Measurements from ENCODE around the gene UFD1. TPM values are rescaled to one million over a fixed set of nuclear protein-coding genes. Genes with fewer than 3 reads are reported as not detected.
A peak's percentile ranks its signal among the peaks of the same experiment; 100 is the strongest.

UFD1 gene
- total RNA-seq, 2 experiments from 2014 or later: 58.2 to 68.7 TPM

DNA sequence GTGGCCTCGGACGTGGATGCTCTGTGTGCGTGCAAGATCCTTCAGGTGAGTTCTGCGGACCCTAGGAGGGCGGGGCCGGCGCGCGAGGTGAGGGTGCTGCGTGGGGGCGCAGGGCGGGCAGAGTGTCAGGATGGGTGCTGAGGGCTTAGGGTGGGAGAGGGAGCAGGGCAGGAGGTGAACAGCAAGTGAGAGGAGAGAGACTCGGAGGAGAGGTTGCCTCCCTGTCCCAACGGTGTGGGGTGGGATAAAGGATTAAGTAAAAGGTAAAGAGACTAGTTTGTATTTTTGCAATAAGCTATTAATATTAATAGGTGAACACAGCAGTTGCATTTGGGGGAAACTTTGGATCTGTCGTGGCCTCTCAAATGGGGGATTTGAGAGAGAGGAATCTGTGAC lies 1.2 kb upstream of the UFD1 start:
- ATAC-seq (ENCODE audit: low read depth): no peak
- Mint-ChIP-seq H3K9me3 (no peaks in the 10 kb centered on the region), H3K27me3 (no peaks in the 10 kb centered on the region), H3K4me3 (peak overlapping the region; percentile 100), H3K4me1 (peaks cover 35% of the 10 kb centered on the region), H3K27ac (peak overlapping the region; percentile 97), H3K36me3 (peaks cover 17% of the 10 kb centered on the region)
- POLR2A ChIA-PET: interaction anchor here (0.6 to 2.3 kb wide), 9 partner anchors 32 to 336 kb away, joined by 3 to 16 read pairs (median 4); partner anchors contain the start of genes C22orf39, ESS2, HIRA and MRPL40
- no peak for DNase-seq

DNA sequence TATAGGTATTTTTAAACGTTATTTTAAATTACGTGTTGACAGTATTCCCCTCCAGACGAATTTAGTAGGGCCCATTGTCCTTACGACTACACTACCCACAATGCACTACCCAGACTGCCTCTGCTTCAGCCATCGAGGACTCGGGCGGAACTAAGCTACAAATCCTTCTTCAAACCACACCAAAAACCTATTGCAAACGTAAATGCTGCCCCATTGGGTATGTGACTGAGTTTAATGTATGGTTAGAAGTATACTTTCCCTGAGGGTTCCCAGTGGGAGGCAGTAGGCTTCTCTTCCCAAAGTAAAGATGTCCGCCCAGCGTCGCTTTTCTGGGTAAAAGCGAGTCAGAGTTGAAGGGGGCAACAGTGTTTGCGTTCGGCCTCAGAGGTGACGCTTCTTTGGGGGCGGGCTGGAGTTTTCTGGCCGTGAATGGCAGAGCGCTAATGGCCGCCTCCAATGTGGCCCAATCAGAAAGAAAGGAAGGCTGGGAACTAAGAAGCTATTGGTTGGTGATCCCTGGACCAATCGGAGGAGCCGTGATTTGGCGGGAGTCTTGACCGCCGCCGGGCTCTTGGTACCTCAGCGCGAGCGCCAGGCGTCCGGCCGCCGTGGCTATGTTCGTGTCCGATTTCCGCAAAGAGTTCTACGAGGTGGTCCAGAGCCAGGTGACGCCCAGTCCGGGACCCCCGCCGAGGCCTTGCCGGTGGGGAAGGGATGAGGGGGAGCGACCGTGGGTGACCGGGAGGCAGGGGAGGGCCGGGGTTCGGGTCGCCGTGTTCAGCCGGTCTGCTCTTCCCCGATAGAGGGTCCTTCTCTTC lies 571 bp upstream of the UFD1 start, which contains the start of gene CDC45:
Gene CDC45 (plus strand): TSS at position 566 of the 818 bp plus-strand sequence. CDS start 49 bp downstream, at position 615.
- ATAC-seq (ENCODE audit: low read depth) (peak; percentile 94), DNase-seq (peak; percentile 84)
- POLR2A ChIA-PET: interaction anchor here (0.6 to 2.3 kb wide), 14 partner anchors 26 to 1875 kb away, joined by 3 to 16 read pairs (median 3); partner anchors contain the start of genes C22orf39, ESS2, HIRA and MRPL40
- Mint-ChIP-seq H3K9me3 (no peaks in the 10 kb centered on the region), H3K4me3 (peak within 1 kb of the TSS; percentile 100), H3K36me3 (peaks cover 11% of the 10 kb centered on the region), H3K4me1 (peaks cover 35% of the 10 kb centered on the region), H3K27ac (peak within 1 kb of the TSS; percentile 97), H3K27me3 (no peaks in the 10 kb centered on the region)

DNA sequence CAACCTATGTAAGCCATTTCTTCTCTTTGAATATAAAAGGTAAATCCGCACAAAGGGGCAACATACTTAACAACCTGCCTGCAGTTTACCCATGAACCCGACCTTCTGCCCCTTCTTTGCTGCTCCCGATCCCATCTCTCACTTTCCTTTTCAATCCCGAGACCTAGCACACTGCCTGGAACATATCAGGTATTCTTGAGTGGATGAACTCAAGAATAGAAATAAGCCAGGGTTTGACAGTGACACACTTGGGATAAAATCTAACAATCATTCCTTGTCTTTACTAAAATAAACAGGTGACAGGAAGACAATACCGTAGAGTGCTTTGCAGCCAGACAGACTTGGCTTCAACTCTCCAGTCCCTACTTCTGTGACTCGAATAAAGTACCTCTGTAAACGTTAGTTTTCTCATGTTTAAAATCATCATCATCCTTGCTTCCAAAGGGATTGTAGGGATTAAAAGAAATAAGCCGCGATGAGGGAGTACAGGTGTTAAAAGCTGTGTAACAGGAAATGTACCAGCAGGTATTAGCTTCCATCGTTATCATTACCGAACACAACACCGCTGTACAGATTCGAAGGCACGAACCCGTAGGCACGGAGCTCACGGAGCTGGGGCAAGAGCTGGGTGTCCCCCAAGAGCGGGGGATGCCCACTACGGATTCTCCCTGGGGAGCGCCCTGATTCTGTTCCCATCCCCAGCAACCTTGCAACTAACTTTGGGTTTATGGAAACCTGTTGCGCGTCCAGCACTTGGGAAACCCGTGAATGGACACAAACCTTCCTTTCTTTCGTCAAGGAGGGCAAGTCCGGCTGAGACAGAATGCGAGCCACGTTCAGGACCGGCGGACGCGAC lies 720 bp downstream of the UFD1 start:
- no peaks in the 10 kb centered on the region for H3K9me3 Mint-ChIP-seq
- H3K4me3 Mint-ChIP-seq: peak overlapping the region; percentile 93
- H3K36me3 Mint-ChIP-seq: peaks cover 6% of the 10 kb centered on the region
- POLR2A ChIA-PET: interaction anchor here (0.6 to 2.3 kb wide), 6 partner anchors 28 to 334 kb away, joined by 3 to 16 read pairs (median 4); partner anchors contain the start of genes C22orf39, ESS2, HIRA and MRPL40
- DNase-seq: no peak
- H3K27ac Mint-ChIP-seq: peak overlapping the region; percentile 77
- no peaks in the 10 kb centered on the region for H3K27me3 Mint-ChIP-seq
- H3K4me1 Mint-ChIP-seq: peaks cover 38% of the 10 kb centered on the region
- no peak for ATAC-seq (ENCODE audit: low read depth)

DNA sequence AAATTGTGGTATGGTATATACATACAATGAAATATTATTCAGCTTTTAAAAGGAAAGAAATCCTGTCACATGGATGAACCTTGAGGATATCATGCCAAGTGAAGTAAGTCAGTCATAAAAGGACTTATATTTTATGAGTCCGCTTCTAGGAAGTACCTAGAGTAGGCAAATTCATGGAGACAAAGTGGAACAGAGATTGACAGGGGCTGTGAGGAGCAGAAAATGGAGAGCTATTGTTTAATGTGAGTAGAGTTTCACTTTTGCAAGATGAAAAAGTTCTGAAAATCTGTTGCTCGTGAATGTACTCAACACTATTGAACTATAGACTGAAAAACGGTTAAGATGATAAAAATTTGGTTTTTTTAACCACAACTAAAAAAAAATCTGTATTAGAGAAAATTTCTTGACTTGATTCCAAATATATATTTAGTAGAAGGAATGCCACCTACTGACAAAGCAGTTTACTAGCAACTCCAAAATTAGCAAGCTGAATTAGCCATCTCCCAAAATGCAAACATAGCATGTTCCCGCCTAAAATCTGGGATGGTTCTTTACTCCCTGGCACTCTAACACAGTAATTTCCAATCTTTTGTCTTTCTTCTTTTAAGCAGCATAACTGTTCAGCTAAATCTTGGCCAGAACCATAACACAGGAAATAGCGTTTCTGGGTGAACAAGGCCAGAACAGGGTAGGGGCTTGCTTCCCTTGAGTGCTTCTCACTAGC lies 1.5 kb downstream of the UFD1 start:
- no peak for DNase-seq
- peak overlapping the region; percentile 93 for H3K4me3 Mint-ChIP-seq
- peaks cover 35% of the 10 kb centered on the region for H3K4me1 Mint-ChIP-seq
- H3K27ac Mint-ChIP-seq: peak overlapping the region; percentile 77
- peaks cover 3% of the 10 kb centered on the region for H3K36me3 Mint-ChIP-seq
- POLR2A ChIA-PET: interaction anchor here (1.0 to 1.6 kb wide), 4 partner anchors 30 to 333 kb away, joined by 4 to 5 read pairs (median 4); partner anchors contain the start of genes C22orf39 and ESS2
- H3K27me3 Mint-ChIP-seq: no peaks in the 10 kb centered on the region
- H3K9me3 Mint-ChIP-seq: no peaks in the 10 kb centered on the region
- no peak for ATAC-seq (ENCODE audit: low read depth)

DNA sequence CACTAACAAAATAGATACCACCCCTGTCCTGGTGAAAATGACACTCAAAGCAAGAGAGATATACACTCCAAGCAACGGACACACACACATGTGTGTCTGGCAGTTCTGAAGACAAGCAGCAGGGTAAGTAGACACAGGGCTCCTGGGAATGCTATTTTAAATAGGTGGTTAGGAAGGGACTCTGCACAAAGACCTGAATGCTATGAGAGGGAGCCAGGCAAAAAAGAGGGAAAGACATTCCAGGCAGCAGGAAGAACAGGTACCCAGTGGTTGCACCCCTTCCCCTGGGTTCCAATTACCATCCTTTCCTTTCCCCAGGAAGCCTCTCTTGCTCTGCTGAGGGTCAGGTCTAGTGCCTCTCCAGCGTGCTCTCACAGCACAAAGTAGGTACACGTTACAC lies 3.0 kb downstream of the UFD1 start:
- H3K4me1 Mint-ChIP-seq: peaks cover 35% of the 10 kb centered on the region
- no peak overlapping the region for H3K27ac Mint-ChIP-seq
- no peak for ATAC-seq (ENCODE audit: low read depth)
- DNase-seq: no peak
- H3K9me3 Mint-ChIP-seq: no peaks in the 10 kb centered on the region
- H3K4me3 Mint-ChIP-seq: no peak overlapping the region
- no peaks in the 10 kb centered on the region for H3K27me3 Mint-ChIP-seq
- peaks cover 6% of the 10 kb centered on the region for H3K36me3 Mint-ChIP-seq
- POLR2A ChIA-PET: interaction anchor here (0.7 kb wide), 1 partner anchor 331 kb away, joined by 3 read pairs; no protein-coding TSS in a partner anchor

DNA sequence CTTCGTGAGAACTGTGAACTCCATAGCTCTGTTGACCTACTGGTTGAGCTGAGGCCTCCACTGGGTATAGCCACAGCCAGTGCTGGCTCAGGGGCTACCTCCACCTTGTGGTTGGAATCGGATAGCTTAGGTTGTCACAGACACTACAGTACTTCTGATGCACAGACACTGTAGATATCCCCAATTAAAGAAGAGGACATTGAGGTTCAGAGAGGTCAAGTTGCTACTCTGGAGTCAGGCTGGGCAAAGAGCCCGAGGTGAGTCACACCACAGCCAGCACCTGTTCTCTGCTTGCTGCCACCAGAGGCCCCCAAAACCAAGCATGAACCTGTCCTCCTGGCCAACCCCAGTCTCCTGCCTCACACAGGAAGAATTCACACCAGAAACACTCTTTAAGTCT lies 5.4 kb downstream of the UFD1 start:
- no peak for ATAC-seq (ENCODE audit: low read depth)
- DNase-seq: no peak
- peaks cover 12% of the 10 kb centered on the region for H3K36me3 Mint-ChIP-seq
- POLR2A ChIA-PET: no interaction called here
- no peaks in the 10 kb centered on the region for H3K9me3 Mint-ChIP-seq
- peaks cover 24% of the 10 kb centered on the region for H3K4me1 Mint-ChIP-seq
- H3K4me3 Mint-ChIP-seq: no peak overlapping the region
- H3K27ac Mint-ChIP-seq: no peak overlapping the region
- H3K27me3 Mint-ChIP-seq: no peaks in the 10 kb centered on the region

DNA sequence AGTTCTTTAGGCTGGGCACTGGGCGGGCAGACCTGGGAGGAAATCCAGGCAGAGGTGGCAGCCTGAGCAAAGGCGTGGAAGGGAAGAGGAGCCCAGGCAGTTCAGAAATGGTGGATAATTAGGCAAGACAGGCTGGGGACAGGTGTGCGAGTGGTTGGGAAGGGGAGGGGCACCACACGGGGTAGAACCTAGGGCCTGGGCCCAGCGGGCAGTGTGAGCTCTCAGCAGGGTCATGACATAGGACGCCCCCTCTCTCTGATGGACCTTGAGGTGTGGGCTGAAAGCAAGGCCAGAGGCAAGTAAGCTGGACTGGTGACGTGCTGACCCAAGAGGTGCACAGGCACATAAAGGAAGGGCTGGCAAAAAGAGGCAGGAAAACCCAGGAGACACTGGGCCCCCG lies 6.8 kb downstream of the UFD1 start:
- POLR2A ChIA-PET: no interaction called here
- H3K27ac Mint-ChIP-seq: no peak overlapping the region
- no peak for ATAC-seq (ENCODE audit: low read depth)
- H3K27me3 Mint-ChIP-seq: no peaks in the 10 kb centered on the region
- no peaks in the 10 kb centered on the region for H3K9me3 Mint-ChIP-seq
- DNase-seq: no peak
- H3K36me3 Mint-ChIP-seq: peaks cover 12% of the 10 kb centered on the region
- peaks cover 15% of the 10 kb centered on the region for H3K4me1 Mint-ChIP-seq
- no peak overlapping the region for H3K4me3 Mint-ChIP-seq

DNA sequence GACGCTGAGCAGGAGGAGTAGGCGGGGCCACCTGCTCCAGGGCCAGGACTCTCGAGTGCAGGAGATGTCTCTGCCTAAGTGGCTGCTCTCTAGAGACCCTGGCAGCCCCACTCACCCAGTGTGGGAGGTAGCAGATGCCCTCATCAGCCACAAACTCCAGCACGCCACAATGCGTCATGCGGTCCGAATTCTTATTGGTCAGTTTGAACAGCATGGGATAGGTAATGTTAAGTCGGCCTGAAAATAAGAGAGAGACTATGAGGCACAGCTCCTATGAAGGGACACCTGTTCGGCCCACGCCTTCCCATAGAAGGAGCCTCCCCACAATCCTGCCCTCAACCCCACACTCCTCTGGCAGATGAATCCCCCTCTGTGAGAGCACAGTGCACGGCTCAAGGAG lies 7.4 kb downstream of the UFD1 start:
- H3K4me1 Mint-ChIP-seq: peaks cover 12% of the 10 kb centered on the region
- no peaks in the 10 kb centered on the region for H3K27me3 Mint-ChIP-seq
- no peaks in the 10 kb centered on the region for H3K9me3 Mint-ChIP-seq
- POLR2A ChIA-PET: no interaction called here
- DNase-seq (no peak), ATAC-seq (ENCODE audit: low read depth) (no peak)
- no peak overlapping the region for H3K27ac Mint-ChIP-seq
- H3K4me3 Mint-ChIP-seq: no peak overlapping the region
- H3K36me3 Mint-ChIP-seq: peaks cover 12% of the 10 kb centered on the region

DNA sequence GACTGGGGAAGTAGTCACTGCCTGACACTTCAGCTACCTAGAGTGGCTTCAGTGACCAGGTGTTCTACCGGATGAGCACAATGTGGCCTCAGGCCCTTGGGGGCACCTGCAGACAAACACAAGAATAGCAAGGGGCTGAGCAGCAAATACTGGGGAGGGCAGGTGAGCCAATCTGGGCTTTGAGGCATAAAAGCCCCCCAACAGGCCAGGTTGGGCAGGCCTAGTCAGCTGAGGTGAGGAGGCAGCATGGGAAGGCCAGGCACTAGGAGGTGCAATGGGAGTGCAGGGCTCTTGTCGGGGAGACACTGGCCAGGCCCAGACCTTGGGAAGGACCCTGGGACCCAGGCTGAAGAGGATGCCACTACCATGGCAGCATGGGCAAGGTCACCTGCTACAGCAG lies 9.0 kb downstream of the UFD1 start:
- H3K27me3 Mint-ChIP-seq: no peaks in the 10 kb centered on the region
- POLR2A ChIA-PET: no interaction called here
- no peaks in the 10 kb centered on the region for H3K9me3 Mint-ChIP-seq
- peaks cover 8% of the 10 kb centered on the region for H3K4me1 Mint-ChIP-seq
- no peak for ATAC-seq (ENCODE audit: low read depth)
- no peak overlapping the region for H3K27ac Mint-ChIP-seq
- no peak for DNase-seq
- H3K36me3 Mint-ChIP-seq: peaks cover 13% of the 10 kb centered on the region
- H3K4me3 Mint-ChIP-seq: no peak overlapping the region

DNA sequence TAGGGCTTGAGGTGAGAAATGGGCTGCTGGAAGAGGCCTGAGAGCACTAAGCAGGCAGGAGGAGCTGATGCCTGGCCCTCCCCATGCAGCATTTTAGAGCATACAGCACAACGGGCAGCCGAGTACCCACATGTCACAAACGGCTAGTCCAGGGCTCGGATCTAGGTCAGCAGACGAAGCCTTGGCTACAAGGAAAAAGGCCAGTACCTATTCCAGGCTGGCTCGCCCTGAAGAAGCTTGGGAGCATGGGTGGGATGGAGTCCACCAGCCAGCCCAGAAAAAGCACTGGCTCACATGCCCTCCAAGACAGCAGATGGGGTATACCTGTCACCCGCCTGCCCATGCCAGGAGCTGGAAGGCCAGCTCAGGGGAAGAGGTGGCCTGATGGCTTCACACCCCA lies 9.6 kb downstream of the UFD1 start:
- Mint-ChIP-seq H3K4me1 (peaks cover 8% of the 10 kb centered on the region), H3K36me3 (peaks cover 13% of the 10 kb centered on the region), H3K27me3 (no peaks in the 10 kb centered on the region), H3K27ac (no peak overlapping the region), H3K9me3 (no peaks in the 10 kb centered on the region), H3K4me3 (no peak overlapping the region)
- ATAC-seq (ENCODE audit: low read depth) (no peak), DNase-seq (no peak)
- POLR2A ChIA-PET: no interaction called here

DNA sequence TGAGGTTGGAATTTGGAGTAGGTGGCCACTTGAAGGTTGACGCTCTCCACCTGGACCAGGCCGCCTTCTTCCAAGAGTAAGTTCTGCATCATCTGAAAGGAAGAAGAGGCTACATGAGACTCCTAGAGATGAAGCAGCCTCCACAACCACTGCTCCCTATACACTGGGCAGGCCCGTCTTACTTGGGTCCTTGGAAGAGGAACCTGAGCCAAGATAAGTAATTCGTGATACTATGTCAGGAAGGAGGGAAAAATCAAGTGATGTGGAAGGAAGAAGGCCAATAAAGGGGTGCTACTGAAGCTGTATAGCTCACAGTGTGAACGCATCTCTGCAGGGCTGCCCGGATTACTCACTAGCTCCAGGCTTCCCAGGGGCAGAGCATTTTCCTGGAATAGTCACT lies 11.1 kb downstream of the UFD1 start:
- DNase-seq (no peak), ATAC-seq (ENCODE audit: low read depth) (no peak)
- no peaks in the 10 kb centered on the region for H3K9me3 Mint-ChIP-seq
- H3K4me1 Mint-ChIP-seq: peaks cover 5% of the 10 kb centered on the region
- no peaks in the 10 kb centered on the region for H3K27me3 Mint-ChIP-seq
- POLR2A ChIA-PET: no interaction called here
- H3K4me3 Mint-ChIP-seq: no peak overlapping the region
- H3K36me3 Mint-ChIP-seq: peaks cover 15% of the 10 kb centered on the region
- no peak overlapping the region for H3K27ac Mint-ChIP-seq

DNA sequence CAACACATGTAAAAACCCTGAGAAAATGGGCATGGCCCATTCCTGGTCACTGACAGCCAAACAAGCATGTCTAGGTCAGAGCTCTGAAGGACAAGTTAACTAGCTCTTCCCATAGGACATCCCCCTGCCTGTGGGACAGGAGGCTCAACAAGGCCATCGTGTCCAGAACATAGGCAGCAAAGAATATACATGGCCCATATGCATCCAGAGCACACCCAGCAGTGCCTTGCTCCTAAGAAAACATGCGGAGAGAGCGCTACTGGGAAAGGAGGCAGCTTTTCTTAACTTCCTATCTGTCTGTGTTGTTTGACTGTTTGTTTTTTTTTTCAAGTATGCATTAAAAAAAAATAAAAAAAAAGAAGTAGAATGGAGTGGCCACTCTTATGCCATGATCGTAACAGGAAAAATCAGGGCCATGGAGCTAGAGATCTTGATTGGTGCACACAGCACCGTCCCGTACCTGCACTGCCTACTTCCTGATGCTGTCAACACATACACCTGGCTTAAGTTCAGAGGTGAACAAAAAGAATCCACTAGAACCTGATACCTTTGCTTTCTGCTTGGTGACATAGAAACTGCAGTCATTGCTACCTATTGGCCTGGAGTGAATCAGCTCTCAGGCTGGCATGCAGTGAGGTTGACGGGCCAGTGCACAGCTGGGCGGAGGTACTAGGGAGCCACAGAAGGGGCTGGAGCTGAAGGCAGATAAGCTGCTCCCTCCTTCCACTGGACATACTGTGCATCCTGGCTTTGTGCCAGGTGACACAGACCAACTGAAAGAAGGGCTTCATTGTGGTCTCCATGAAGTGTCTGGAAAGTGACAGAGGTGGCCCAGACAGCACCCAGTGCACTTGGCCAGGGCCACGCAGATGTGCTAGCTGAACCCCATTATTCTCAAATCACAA lies 11.9 kb downstream of the UFD1 start:
- H3K36me3 Mint-ChIP-seq: peaks cover 16% of the 10 kb centered on the region
- H3K27ac Mint-ChIP-seq: no peak overlapping the region
- no peaks in the 10 kb centered on the region for H3K27me3 Mint-ChIP-seq
- no peak for ATAC-seq (ENCODE audit: low read depth)
- H3K4me3 Mint-ChIP-seq: no peak overlapping the region
- no peak for DNase-seq
- POLR2A ChIA-PET: interaction anchor here (0.6 kb wide), 1 partner anchor 116 kb away, joined by 3 read pairs; no protein-coding TSS in a partner anchor
- no peaks in the 10 kb centered on the region for H3K9me3 Mint-ChIP-seq
- H3K4me1 Mint-ChIP-seq: peaks cover 5% of the 10 kb centered on the region

All from activated naive CD8-positive, alpha-beta T cell treated with anti-CD3 and anti-CD28 coated beads, Interleukin-2, amount 10 ng/mL, durations not matched to agents 7 days and 5 days (primary cell).